HCT116 (cell line): ENCODE measurements around the gene PTPN4. TPM values are rescaled to one million over a fixed set of nuclear protein-coding genes. Genes with fewer than 3 reads are reported as not detected.

Source experiments
- ATAC-seq: fragments of 200-7000 bp; cut with Tn5 transposase; 2 replicates; pipeline ENCODE4 v1.9.1; 2020; ENCODE audit warnings: mild to moderate bottlenecking, moderate library complexity
- BruUV-seq: library from RNA; stranded (reverse); fragments of 400-500 nt; replicated peaks from 2 replicates; lab custom pipeline; 2021; lab: Mats Ljungman, UMichigan
- CTCF ChIA-PET: fragments of 300-600 bp; sonication (Branson Sonifier 250); formaldehyde crosslinking; loops from one replicate; lab custom pipeline; 2021; ENCODE audit warnings: antibody characterized with exemption; lab: Charles Lee
- POLR2A ChIA-PET: fragments of 300-600, 350-600 bp; sonication (Branson Sonifier 250); formaldehyde crosslinking; loops from one replicate; lab custom pipeline; 2021; ENCODE audit warnings: antibody characterized with exemption; lab: Charles Lee
- RAD21 ChIA-PET, 2 experiments: fragments of 300-600 bp; sonication (Branson Sonifier 250); formaldehyde crosslinking; loops; one replicate each; lab custom pipeline; 2023; ENCODE audit warnings: low total read pairs in 2 of 2; ENCODE audit not compliant: uncharacterized antibody in 2 of 2, unreplicated experiment in 2 of 2, low non-redundant PET in 1 of 2; lab: Charles Lee
- DNase-seq: peaks from one replicate; pipeline ENCODE4 v3.0.0-alpha.2; 2010; ENCODE audit warnings: low read depth, low spot score
- H2AFZ ChIP-seq: fragments of 200-600 bp; shearing (Covaris generic), sonication (generic); 2 replicates; pipeline ENCODE4 v1.6.1; 2017; ENCODE audit warnings: low read depth, mixed run types, mixed read lengths, antibody characterized with exemption, low read length; ENCODE audit not compliant: poor library complexity, severe bottlenecking
- H3K27ac ChIP-seq: 2 replicates; pipeline ENCODE4 v1.5.1; 2012; ENCODE audit warnings: low read depth, low read length
- H3K27me3 ChIP-seq: fragments of 200-600 bp; sonication (generic); 2 replicates; pipeline ENCODE4 v1.6.1; 2016; ENCODE audit warnings: mixed run types, low read length, mixed read lengths; ENCODE audit not compliant: insufficient read depth
- H3K36me3 ChIP-seq, 2 experiments: fragments of 200-500 bp in 1 of 2; fragments of 200-600 bp in 1 of 2; sonication (Bioruptor generic) in 1 of 2; sonication (generic) in 1 of 2; 2 replicates each; pipeline versions ENCODE4 v1.5.1 to v1.6.1; 2014 to 2016; ENCODE audit warnings: low read length in 2 of 2, inconsistent platforms in 1 of 2, mixed read lengths in 1 of 2, mixed run types in 1 of 2; ENCODE audit not compliant: insufficient read depth in 2 of 2, control insufficient read depth in 1 of 2
- H3K4me1 ChIP-seq, 2 experiments: fragments of 200-600 bp in 1 of 2; sonication (generic) in 1 of 2; 2 replicates each; pipeline versions ENCODE4 v1.5.1 to v1.6.1; 2012 to 2017; ENCODE audit warnings: low read length in 2 of 2, inconsistent platforms in 1 of 2, mild to moderate bottlenecking in 1 of 2, mixed read lengths in 1 of 2, mixed run types in 1 of 2, moderate library complexity in 1 of 2; ENCODE audit not compliant: insufficient read depth in 2 of 2, control insufficient read depth in 1 of 2
- H3K4me2 ChIP-seq: fragments of 200-600 bp; sonication (generic); 2 replicates; pipeline ENCODE4 v1.6.1; 2017; ENCODE audit warnings: mixed run types, low read length, mixed read lengths
- H3K4me3 ChIP-seq, 2 experiments: fragments of 200-600 bp in 1 of 2; sonication (generic) in 1 of 2; replicated peaks in 1 of 2; 2 replicates each; pipeline ENCODE4 v1.5.1; 2011 to 2016; ENCODE audit warnings: low read length in 2 of 2, control low read depth in 1 of 2, low read depth in 1 of 2, mild to moderate bottlenecking in 1 of 2, mixed read lengths in 1 of 2, mixed run types in 1 of 2
- H3K79me2 ChIP-seq: fragments of 200-600 bp; sonication (generic); 2 replicates; pipeline ENCODE4 v1.6.1; 2017; ENCODE audit warnings: mild to moderate bottlenecking, mixed run types, low read length, moderate library complexity, mixed read lengths; ENCODE audit not compliant: insufficient read depth
- H3K9ac ChIP-seq: fragments of 200-600 bp; sonication (generic); 2 replicates; pipeline ENCODE4 v1.6.1; 2016; ENCODE audit warnings: low read length, mixed read lengths
- H3K9me2 ChIP-seq: fragments of 200-600 bp; sonication (generic), shearing (Covaris generic); 2 replicates; pipeline ENCODE4 v1.6.1; 2017; ENCODE audit warnings: mixed run types, mild to moderate bottlenecking, moderate library complexity; ENCODE audit not compliant: insufficient read depth
- H3K9me3 ChIP-seq, 2 experiments: fragments of 200-500 bp in 1 of 2; fragments of 200-600 bp in 1 of 2; sonication (Bioruptor generic) in 1 of 2; sonication (generic) in 1 of 2; 2 replicates each; pipeline ENCODE4 v1.6.1; 2014 to 2017; ENCODE audit warnings: low read length in 2 of 2, mixed read lengths in 2 of 2, inconsistent platforms in 1 of 2, low read depth in 1 of 2, mild to moderate bottlenecking in 1 of 2, mixed run types in 1 of 2, moderate library complexity in 1 of 2; ENCODE audit not compliant: control insufficient read depth in 1 of 2, insufficient read depth in 1 of 2
- H4K20me1 ChIP-seq: fragments of 200-600 bp; sonication (generic), shearing (Covaris generic); 2 replicates; pipeline ENCODE4 v1.6.1; 2017; ENCODE audit warnings: mixed run types, mild to moderate bottlenecking, moderate library complexity; ENCODE audit not compliant: insufficient read depth
- CBX3 ChIP-seq: IDR thresholded peaks from 2 replicates; pipeline ENCODE4 v1.6.1; 2012; ENCODE audit warnings: low read depth
- EGR1 ChIP-seq: IDR thresholded peaks from 2 replicates; pipeline ENCODE4 v1.6.1; 2012; ENCODE audit warnings: low read depth
- ELF1 ChIP-seq: IDR thresholded peaks from 2 replicates; pipeline ENCODE4 v1.6.1; 2012; ENCODE audit warnings: low read depth, borderline replicate concordance
- EZH2 ChIP-seq: fragments of 200-600 bp; sonication (generic); IDR thresholded peaks from 2 replicates; pipeline ENCODE4 v1.6.1; 2017; ENCODE audit warnings: antibody characterized with exemption, mixed run types
- EZH2phosphoT487 ChIP-seq: fragments of 200-600 bp; IDR thresholded peaks from 2 replicates; pipeline ENCODE4 v1.6.1; 2018; ENCODE audit warnings: antibody characterized with exemption, borderline replicate concordance
- POLR2AphosphoS5 ChIP-seq: IDR thresholded peaks from 2 replicates; pipeline ENCODE4 v1.6.1; 2011; ENCODE audit warnings: mild to moderate bottlenecking, low read depth, low read length, moderate library complexity
- RAD21 ChIP-seq: IDR thresholded peaks from 2 replicates; pipeline ENCODE4 v1.6.1; 2012; ENCODE audit warnings: low read depth, mild to moderate bottlenecking
- SP1 ChIP-seq: IDR thresholded peaks from 2 replicates; pipeline ENCODE4 v1.6.1; 2012; ENCODE audit warnings: low read depth
- TCF7L2 ChIP-seq: IDR thresholded peaks from 2 replicates; pipeline ENCODE4 v1.7.0; 2011; ENCODE audit warnings: borderline replicate concordance, inconsistent platforms; ENCODE audit not compliant: insufficient read depth, insufficient read length; ENCODE audit errors: extremely low read depth
- intact Hi-C: fragments of 100-400 bp; cut with micrococcal nuclease; formaldehyde crosslinking; loops from 2 replicates; pipeline ENCODE4 v1.10.0; 2022
- total RNA-seq: library from RNA; stranded (reverse); gene quantifications from one replicate; pipeline ENCODE4 v1.2.1, GENCODE V29; 2021; ENCODE audit not compliant: unreplicated experiment
- TF ChIP-seq, protein P1 (sequence below), 3 experiments: fragments of 200-600 bp in 1 of 3; sonication (generic) in 1 of 3; IDR thresholded peaks in 2 of 3; conservative IDR thresholded peaks in 1 of 3; 2 replicates each; pipeline ENCODE4 v1.5.1; 2012 to 2017; ENCODE audit warnings: low read depth in 2 of 3, low read length in 2 of 3, antibody characterized with exemption in 1 of 3, borderline replicate concordance in 1 of 3, control low read depth in 1 of 3, mild to moderate bottlenecking in 1 of 3, mixed read lengths in 1 of 3, mixed run types in 1 of 3, moderate library complexity in 1 of 3; ENCODE audit not compliant: insufficient read depth in 1 of 3

Gene PTPN4
- total RNA-seq, 1 experiment from 2014 or later, result 38.4 TPM

DNA sequence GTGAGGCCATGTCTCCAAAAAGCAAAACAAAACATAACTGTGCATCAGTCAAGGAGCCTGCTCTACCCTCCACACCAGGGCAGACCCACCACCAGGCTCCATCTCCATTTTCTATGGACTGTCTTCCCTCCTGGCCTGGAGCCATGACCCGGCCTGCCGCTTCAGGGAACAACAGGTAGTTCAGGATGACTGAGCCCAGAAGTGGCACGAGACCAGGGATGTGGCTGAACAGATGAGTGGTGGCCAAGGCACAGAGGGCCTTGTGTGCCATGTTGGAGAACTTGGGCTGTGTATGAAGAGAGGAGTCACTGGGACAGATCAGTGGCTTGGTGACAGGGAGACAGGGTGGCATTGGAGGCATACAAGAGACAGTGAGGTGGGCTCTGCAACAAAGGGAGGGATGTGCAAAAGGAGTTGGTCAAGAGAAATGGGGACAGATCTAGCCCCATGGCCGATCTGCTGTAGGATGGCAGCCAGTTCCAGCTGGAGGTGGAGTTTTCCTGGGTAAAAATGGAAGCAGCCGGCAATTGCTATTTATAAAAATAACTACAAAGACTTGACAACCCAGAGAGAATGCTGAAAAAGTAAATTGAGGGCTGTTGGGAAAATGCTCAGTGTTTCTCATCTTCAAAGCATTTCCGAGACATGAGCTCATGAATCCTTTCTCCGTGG, 45.8 kb upstream of the PTPN4 start:
- ChIA-PET POLR2A (no interaction called here), RAD21 (no interaction called here), CTCF (no interaction called here)
- intact Hi-C loops, result no loop called here
- H3K4me2 ChIP-seq, result no peak overlapping the region
- DNase-seq (no peak), ATAC-seq (no peak)
- no peaks in the 10 kb centered on the region for H3K79me2 ChIP-seq
- no peak overlapping the region for H3K9ac ChIP-seq
- TF ChIP-seq TCF7L2 (no peak), SP1 (no peak), EZH2 (no peak), EGR1 (no peak), ELF1 (no peak), EZH2phosphoT487 (no peak), RAD21 (no peak), POLR2AphosphoS5 (no peak), CBX3 (no peak)
- TF ChIP-seq, protein P1, sequence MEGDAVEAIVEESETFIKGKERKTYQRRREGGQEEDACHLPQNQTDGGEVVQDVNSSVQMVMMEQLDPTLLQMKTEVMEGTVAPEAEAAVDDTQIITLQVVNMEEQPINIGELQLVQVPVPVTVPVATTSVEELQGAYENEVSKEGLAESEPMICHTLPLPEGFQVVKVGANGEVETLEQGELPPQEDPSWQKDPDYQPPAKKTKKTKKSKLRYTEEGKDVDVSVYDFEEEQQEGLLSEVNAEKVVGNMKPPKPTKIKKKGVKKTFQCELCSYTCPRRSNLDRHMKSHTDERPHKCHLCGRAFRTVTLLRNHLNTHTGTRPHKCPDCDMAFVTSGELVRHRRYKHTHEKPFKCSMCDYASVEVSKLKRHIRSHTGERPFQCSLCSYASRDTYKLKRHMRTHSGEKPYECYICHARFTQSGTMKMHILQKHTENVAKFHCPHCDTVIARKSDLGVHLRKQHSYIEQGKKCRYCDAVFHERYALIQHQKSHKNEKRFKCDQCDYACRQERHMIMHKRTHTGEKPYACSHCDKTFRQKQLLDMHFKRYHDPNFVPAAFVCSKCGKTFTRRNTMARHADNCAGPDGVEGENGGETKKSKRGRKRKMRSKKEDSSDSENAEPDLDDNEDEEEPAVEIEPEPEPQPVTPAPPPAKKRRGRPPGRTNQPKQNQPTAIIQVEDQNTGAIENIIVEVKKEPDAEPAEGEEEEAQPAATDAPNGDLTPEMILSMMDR (IDR thresholded peaks at IDR 0.05 in 2 of 3, conservative IDR thresholded peaks at IDR 0.05 in 1 of 3; ENCODE audit: borderline replicate concordance in 1 of 3, insufficient read depth in 1 of 3, low read depth in 2 of 3, low read length in 2 of 3), result no peak
- no peaks in the 10 kb centered on the region for H3K9me3 ChIP-seq
- H3K27ac ChIP-seq, result no peak overlapping the region
- no peak overlapping the region for H3K4me3 ChIP-seq
- no peaks in the 10 kb centered on the region for H3K9me2 ChIP-seq
- H4K20me1 ChIP-seq, result no peaks in the 10 kb centered on the region
- H3K36me3 ChIP-seq, result no peaks in the 10 kb centered on the region
- H2AFZ ChIP-seq, result no peak overlapping the region
- no peaks in the 10 kb centered on the region for H3K4me1 ChIP-seq
- BruUV-seq, result no TSS peak
- H3K27me3 ChIP-seq, result no peaks in the 10 kb centered on the region
